HFFc6 (cell line): ENCODE measurements around the gene PSMD1. TPM values are rescaled to one million over a fixed set of nuclear protein-coding genes. Genes with fewer than 3 reads are reported as not detected.

Experiments used
- DNase-seq: peaks from one replicate; pipeline ENCODE4 v3.0.0-alpha.2; 2018
- H3K27ac Mint-ChIP-seq: 2 replicates; pipeline ENCODE4 v1.8.0; 2020; ENCODE audit warnings: mild to moderate bottlenecking, mixed read lengths
- H3K27me3 Mint-ChIP-seq: 2 replicates; pipeline ENCODE4 v1.8.0; 2021; ENCODE audit warnings: mild to moderate bottlenecking, moderate library complexity, mixed read lengths; ENCODE audit not compliant: insufficient read depth
- H3K36me3 Mint-ChIP-seq: 2 replicates; pipeline ENCODE4 v1.8.0; 2021; ENCODE audit warnings: low read depth, mixed read lengths
- H3K4me1 Mint-ChIP-seq: 2 replicates; pipeline ENCODE4 v1.8.0; 2020; ENCODE audit warnings: low read depth, mixed read lengths
- H3K4me3 Mint-ChIP-seq: 2 replicates; pipeline ENCODE4 v1.8.0; 2020; ENCODE audit warnings: mild to moderate bottlenecking, moderate library complexity, mixed read lengths
- H3K9me3 Mint-ChIP-seq: 2 replicates; pipeline ENCODE4 v1.8.0; 2020; ENCODE audit warnings: mild to moderate bottlenecking, mixed read lengths
- total RNA-seq, 6 experiments: library from RNA; stranded (reverse); fragmentation: NEBNext Ultra II Directional; extraction: Animal tissue kit (Norgen Biotek cat#: 25700); gene quantifications; 2 replicates in 1 of 6; 3 replicates in 5 of 6; pipeline ENCODE4 v1.2.3, GENCODE V29; 2021
- TF ChIP-seq, protein P1 (sequence below): fragments of 200-600 bp; sonication (generic); IDR thresholded peaks from 2 replicates; pipeline ENCODE4 v1.5.0; 2021; ENCODE audit warnings: antibody characterized with exemption, mild to moderate bottlenecking

PSMD1 gene
- total RNA-seq, 6 experiments from 2014 or later: 139 to 200 (median 167) TPM

DNA sequence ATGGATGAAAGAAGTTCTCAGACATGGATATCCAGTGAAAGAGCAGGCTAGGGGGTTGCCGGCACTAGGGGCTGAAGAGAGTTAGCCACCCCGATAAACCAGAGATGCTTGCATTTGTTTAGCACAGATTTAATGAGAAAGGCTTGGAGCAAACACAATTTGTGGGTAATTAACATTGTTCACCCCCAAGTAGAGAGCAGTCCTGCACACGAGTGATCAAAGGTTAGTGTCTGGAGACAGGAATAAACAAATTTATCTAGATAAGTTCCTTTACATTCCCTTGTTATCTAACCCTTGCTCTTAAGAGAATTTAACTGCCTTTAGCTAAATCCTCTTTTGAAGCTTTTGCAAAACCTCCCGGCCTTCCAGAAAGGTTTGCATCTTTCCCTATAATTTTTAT lies 44.3 kb downstream of the PSMD1 start:
- H3K27ac Mint-ChIP-seq: peak overlapping the region; percentile 47
- H3K27me3 Mint-ChIP-seq: peaks cover 2% of the 10 kb centered on the region; the same call in 1 of the 2 replicates
- H3K36me3 Mint-ChIP-seq: peaks cover 32% of the 10 kb centered on the region
- no peak overlapping the region for H3K4me3 Mint-ChIP-seq
- DNase-seq: no peak
- no peaks in the 10 kb centered on the region; the same call in 1 of the 2 replicates for H3K9me3 Mint-ChIP-seq
- TF ChIP-seq, protein P1, sequence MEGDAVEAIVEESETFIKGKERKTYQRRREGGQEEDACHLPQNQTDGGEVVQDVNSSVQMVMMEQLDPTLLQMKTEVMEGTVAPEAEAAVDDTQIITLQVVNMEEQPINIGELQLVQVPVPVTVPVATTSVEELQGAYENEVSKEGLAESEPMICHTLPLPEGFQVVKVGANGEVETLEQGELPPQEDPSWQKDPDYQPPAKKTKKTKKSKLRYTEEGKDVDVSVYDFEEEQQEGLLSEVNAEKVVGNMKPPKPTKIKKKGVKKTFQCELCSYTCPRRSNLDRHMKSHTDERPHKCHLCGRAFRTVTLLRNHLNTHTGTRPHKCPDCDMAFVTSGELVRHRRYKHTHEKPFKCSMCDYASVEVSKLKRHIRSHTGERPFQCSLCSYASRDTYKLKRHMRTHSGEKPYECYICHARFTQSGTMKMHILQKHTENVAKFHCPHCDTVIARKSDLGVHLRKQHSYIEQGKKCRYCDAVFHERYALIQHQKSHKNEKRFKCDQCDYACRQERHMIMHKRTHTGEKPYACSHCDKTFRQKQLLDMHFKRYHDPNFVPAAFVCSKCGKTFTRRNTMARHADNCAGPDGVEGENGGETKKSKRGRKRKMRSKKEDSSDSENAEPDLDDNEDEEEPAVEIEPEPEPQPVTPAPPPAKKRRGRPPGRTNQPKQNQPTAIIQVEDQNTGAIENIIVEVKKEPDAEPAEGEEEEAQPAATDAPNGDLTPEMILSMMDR: no peak
- peaks cover 62% of the 10 kb centered on the region for H3K4me1 Mint-ChIP-seq

DNA sequence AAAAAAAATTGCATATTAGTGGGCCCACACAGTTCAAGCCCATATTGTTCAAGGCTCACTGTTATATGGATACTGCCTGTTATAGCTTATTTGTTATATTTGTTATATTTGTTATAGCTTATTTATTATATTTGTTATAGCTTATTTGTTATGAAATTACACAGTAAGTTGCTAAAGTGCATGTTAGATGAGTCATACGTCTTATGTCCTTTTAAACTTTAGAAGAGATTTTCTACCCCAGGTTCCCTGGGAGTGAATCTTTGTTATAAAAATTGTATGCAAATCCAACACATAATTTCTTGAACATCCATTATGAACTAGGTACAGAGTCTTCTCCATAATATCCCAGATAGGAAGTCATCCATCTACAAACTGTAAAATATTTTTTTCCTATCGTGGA lies 46.1 kb downstream of the PSMD1 start:
- Mint-ChIP-seq H3K27me3 (peaks cover 2% of the 10 kb centered on the region; the same call in 1 of the 2 replicates), H3K36me3 (peaks cover 27% of the 10 kb centered on the region), H3K27ac (peak overlapping the region; percentile 71), H3K9me3 (no peaks in the 10 kb centered on the region; the same call in 1 of the 2 replicates), H3K4me3 (no peak overlapping the region), H3K4me1 (peaks cover 78% of the 10 kb centered on the region)
- TF ChIP-seq, protein P1: no peak
- DNase-seq: no peak

DNA sequence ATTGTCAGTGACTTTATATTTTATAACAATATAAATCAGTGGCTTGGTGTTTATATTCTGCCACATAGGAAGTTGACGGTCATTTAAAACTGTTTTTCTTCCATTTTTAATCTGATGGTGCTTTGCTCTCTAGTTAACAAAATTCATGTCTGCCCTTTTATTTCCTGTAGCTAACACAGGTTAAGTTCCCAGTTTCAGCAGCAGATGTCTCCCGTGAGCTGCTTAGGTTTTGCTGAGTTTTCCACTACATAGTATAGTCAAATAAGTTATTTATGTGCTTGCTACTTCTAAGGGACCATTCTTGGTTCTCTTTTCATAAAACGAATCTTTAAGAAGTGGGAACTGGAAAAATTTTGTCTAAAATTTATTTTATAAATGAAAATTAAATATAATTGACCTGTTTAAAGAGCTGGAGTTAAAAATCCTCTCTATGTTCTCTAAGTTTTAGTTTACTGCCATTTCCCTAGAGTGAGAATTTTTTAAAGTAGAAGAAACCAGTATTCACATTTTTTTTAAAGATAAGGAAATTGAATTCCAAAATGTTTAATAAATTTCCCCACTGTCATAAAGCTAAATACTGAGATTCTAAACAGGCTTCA lies 47.5 kb downstream of the PSMD1 start:
- Mint-ChIP-seq H3K4me3 (no peak overlapping the region), H3K36me3 (peaks cover 29% of the 10 kb centered on the region), H3K27me3 (0 out of 2 replicates have a peak, but pooled peaks cover 2% of the 10 kb centered on the region), H3K27ac (peak overlapping the region; percentile 67), H3K9me3 (no peaks in the 10 kb centered on the region), H3K4me1 (peaks cover 82% of the 10 kb centered on the region)
- TF ChIP-seq, protein P1: peak; percentile 88
- peak; percentile 72 for DNase-seq

DNA sequence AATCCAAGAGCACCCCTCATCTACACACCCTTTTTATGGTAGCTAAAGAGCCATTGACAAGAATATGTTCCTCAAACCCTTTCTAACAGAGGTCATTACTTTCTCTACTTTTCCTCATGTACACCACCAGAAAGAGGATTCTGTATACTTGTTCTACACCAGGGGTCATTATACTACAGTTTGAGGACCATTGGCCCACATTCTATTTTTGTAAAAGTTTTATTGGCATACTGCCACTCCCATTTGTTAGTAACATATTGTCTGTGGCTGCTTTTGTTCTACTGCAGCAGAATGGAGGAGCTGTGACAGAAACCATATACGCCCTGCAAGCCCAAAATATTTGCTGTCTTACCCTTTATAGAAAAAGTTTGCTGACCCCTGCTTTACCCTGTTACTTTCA lies 53.9 kb downstream of the PSMD1 start:
- Mint-ChIP-seq H3K9me3 (no peaks in the 10 kb centered on the region), H3K27me3 (no peaks in the 10 kb centered on the region), H3K36me3 (peaks cover 39% of the 10 kb centered on the region), H3K4me3 (no peak overlapping the region), H3K27ac (peak overlapping the region; percentile 41), H3K4me1 (peaks cover 68% of the 10 kb centered on the region)
- TF ChIP-seq, protein P1: peak; percentile 56; the same call in 1 of the 2 replicates
- peak; percentile 32 for DNase-seq

DNA sequence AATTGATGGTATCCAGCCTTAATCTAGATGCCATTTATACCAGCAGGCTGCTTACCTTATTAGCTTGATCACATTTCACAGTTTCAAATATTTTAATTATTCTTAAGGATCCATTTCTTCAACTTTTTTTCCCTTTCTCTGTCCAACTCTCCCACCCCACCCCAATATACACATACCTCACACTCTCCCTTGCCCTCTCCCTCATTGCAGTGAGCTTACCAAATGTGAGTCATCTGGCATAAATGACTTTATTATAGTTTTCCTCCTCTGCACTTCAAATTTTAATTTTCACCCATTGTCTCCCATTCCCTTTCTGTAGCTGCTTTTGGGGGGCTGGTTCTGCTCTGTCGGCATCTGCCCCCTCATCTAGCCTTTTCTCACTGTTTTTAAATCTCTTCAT lies 55.3 kb downstream of the PSMD1 start:
- Mint-ChIP-seq H3K4me1 (peaks cover 62% of the 10 kb centered on the region), H3K9me3 (no peaks in the 10 kb centered on the region), H3K4me3 (peak overlapping the region; percentile 40), H3K36me3 (peaks cover 35% of the 10 kb centered on the region), H3K27ac (peak overlapping the region; percentile 62), H3K27me3 (no peaks in the 10 kb centered on the region)
- DNase-seq: peak; percentile 33
- TF ChIP-seq, protein P1: no peak
